ENCODE measurements around the gene CRB3. TPM values are rescaled to one million over a fixed set of nuclear protein-coding genes. Genes with fewer than 3 reads are reported as not detected.

Gene CRB3
- total RNA-seq, 2 experiments from 2014 or later, result 1.2 to 2.9 TPM

DNA sequence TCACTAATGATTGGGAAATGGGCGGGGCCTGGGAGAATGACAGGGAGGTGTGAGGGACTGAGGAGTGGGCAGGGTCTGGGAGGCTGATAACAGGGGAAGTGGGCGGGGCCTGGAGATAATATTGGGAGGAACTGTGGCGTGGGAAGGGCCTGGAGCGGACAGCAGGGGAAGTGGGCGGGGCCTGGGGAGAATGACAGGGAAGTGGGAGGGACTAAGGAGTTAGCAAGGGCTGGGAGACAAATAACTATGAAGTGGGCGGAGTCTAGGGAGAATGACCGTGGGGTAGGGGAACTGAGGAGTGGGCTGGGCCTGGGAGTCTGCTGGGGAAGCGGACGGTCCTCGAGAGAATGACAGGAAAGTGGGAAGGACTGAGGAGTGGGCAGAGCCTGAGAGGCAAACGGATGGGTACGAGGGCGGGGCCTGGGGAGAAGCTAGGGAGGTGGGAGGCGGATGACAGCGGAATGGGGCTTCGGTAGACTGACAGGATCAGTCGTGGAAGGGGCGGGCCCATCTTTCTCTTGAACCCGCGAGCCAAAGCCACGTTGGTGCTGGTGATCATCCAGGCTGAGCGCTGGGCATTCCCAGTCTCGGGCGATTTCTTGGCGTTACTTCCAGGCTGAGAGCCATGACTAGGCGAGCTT lies 52.1 kb downstream of the CRB3 start:
- Histone ChIP-seq H3K9me2 (ENCODE audit: insufficient read depth, low read length) (no peaks in the 10 kb centered on the region), H3K4me3 (ENCODE audit: low read depth, low read length, poor library complexity, severe bottlenecking) (peak overlapping the region; percentile 70), H2AFZ (ENCODE audit: low read length) (peak overlapping the region; percentile 51), H4K20me1 (ENCODE audit: insufficient read depth, low read length) (no peaks in the 10 kb centered on the region), H3K27ac (ENCODE audit: low read depth, low read length, poor library complexity, severe bottlenecking) (peak overlapping the region; percentile 90), H3K9me3 (ENCODE audit: low read length) (no peaks in the 10 kb centered on the region), H3K4me2 (ENCODE audit: low read length) (peak overlapping the region; percentile 77), H3K36me3 (ENCODE audit: insufficient read depth, low read length) (no peaks in the 10 kb centered on the region), H3K4me1 (ENCODE audit: insufficient read depth, low read length, poor library complexity, severe bottlenecking) (peaks cover 46% of the 10 kb centered on the region), H3K79me2 (ENCODE audit: insufficient read depth, low read depth, low read length) (no peaks in the 10 kb centered on the region)
- intact Hi-C loops (cut with micrococcal nuclease; ENCODE audit: unreplicated experiment), result loop anchor here (1.0 to 2.0 kb wide), 5 partner anchors 74 to 347 kb away; partner anchors contain the start of gene GPR108
- ChIA-PET CTCF (ENCODE audit: unreplicated experiment) (no interaction called here), POLR2A (interaction anchor here (0.6 to 1.4 kb wide), 5 partner anchors 15 to 114 kb away, joined by 3 to 4 read pairs (median 4); partner anchors contain the start of gene TNFSF9)
- peak; percentile 96 for DNase-seq (ENCODE audit: low spot score)
- no TSS peak for BruUV-seq (replicated peaks)
- TF ChIP-seq CTCF (conservative IDR thresholded peaks at IDR 0.05; ENCODE audit: low read length) (no peak), EZH2phosphoT487 (IDR thresholded peaks at IDR 0.05; ENCODE audit: borderline replicate concordance, low read depth, low read length) (no peak)

Small RNAs within 50 kb of the gene (microRNA-seq; reads per million reads assigned to microRNA genes)
- gene MIR3940 (ENCODE audit: borderline replicate concordance), result 222 reads per million, percentile 69 among the genes with 10 or more reads in this experiment

Small RNAs within 50 kb of the gene (small RNA-seq; reads per million reads assigned to genes)
- not detected for gene AC010503.2

Other genes with a start within 250 kb of the CRB3 start
- 14.3 and 17.5 TPM in 2 replicates for gene MLLT1, start 184.3 kb upstream of the CRB3 start, total RNA-seq (2014; rRNA removed; shearing (Covaris generic))
- 55.5 and 56.0 TPM in 2 replicates for gene MLLT1, start 184.3 kb upstream of the CRB3 start, total RNA-seq (2022)
- gene ACER1, start 130.7 kb upstream of the CRB3 start, total RNA-seq (2014; rRNA removed; shearing (Covaris generic)), result not detected in 2 replicates
- gene ACER1, start 130.7 kb upstream of the CRB3 start, total RNA-seq (2022), result not detected in 2 replicates
- gene CLPP, start 102.7 kb upstream of the CRB3 start, total RNA-seq (2014; rRNA removed; shearing (Covaris generic)), result 73.5 and 115 TPM in 2 replicates
- gene CLPP, start 102.7 kb upstream of the CRB3 start, total RNA-seq (2022), result 114 and 124 TPM in 2 replicates
- gene ALKBH7, start 91.5 kb upstream of the CRB3 start, total RNA-seq (2014; rRNA removed; shearing (Covaris generic)), result 35.8 and 61.0 TPM in 2 replicates
- gene ALKBH7, start 91.5 kb upstream of the CRB3 start, total RNA-seq (2022), result 74.2 and 75.9 TPM in 2 replicates
- gene PSPN, start 88.3 kb upstream of the CRB3 start, total RNA-seq (2014; rRNA removed; shearing (Covaris generic)), result 1.4 and 1.6 TPM in 2 replicates
- 2.1 and 2.9 TPM in 2 replicates for gene PSPN, start 88.3 kb upstream of the CRB3 start, total RNA-seq (2022)
- gene GTF2F1, start 71.1 kb upstream of the CRB3 start, total RNA-seq (2014; rRNA removed; shearing (Covaris generic)), result 31.1 and 44.4 TPM in 2 replicates
- gene GTF2F1, start 71.1 kb upstream of the CRB3 start, total RNA-seq (2022), result 43.2 and 47.7 TPM in 2 replicates
- 255 and 271 TPM in 2 replicates for gene KHSRP, start 39.5 kb upstream of the CRB3 start, total RNA-seq (2014; rRNA removed; shearing (Covaris generic))
- 468 and 499 TPM in 2 replicates for gene KHSRP, start 39.5 kb upstream of the CRB3 start, total RNA-seq (2022)
- gene SLC25A41, start 30.5 kb upstream of the CRB3 start, total RNA-seq (2014; rRNA removed; shearing (Covaris generic)), result not detected in 2 replicates
- not detected in 2 replicates for gene SLC25A41, start 30.5 kb upstream of the CRB3 start, total RNA-seq (2022)
- gene SLC25A23, start 4.5 kb upstream of the CRB3 start, total RNA-seq (2014; rRNA removed; shearing (Covaris generic)), result 48.4 and 50.9 TPM in 2 replicates
- 65.5 and 65.7 TPM in 2 replicates for gene SLC25A23, start 4.5 kb upstream of the CRB3 start, total RNA-seq (2022)
- 40.9 and 41.8 TPM in 2 replicates for gene DENND1C, start 17.5 kb downstream of the CRB3 start, total RNA-seq (2014; rRNA removed; shearing (Covaris generic))
- gene DENND1C, start 17.5 kb downstream of the CRB3 start, total RNA-seq (2022), result 68.3 and 76.1 TPM in 2 replicates
- gene TUBB4A, start 38.0 kb downstream of the CRB3 start, total RNA-seq (2014; rRNA removed; shearing (Covaris generic)), result 9.7 and 14.4 TPM in 2 replicates
- 12.6 and 16.0 TPM in 2 replicates for gene TUBB4A, start 38.0 kb downstream of the CRB3 start, total RNA-seq (2022)
- gene TNFSF9, start 66.8 kb downstream of the CRB3 start, total RNA-seq (2014; rRNA removed; shearing (Covaris generic)), result 18.1 and 22.3 TPM in 2 replicates
- 16.1 and 20.9 TPM in 2 replicates for gene TNFSF9, start 66.8 kb downstream of the CRB3 start, total RNA-seq (2022)
- 111 and 165 TPM in 2 replicates for gene CD70, start 126.9 kb downstream of the CRB3 start, total RNA-seq (2014; rRNA removed; shearing (Covaris generic))
- 80.5 and 88.2 TPM in 2 replicates for gene CD70, start 126.9 kb downstream of the CRB3 start, total RNA-seq (2022)
- gene TNFSF14, start 205.9 kb downstream of the CRB3 start, total RNA-seq (2014; rRNA removed; shearing (Covaris generic)), result 0.05 TPM in 1 of 2 replicates, not detected in the other
- not detected in 2 replicates for gene TNFSF14, start 205.9 kb downstream of the CRB3 start, total RNA-seq (2022)

Data from OCI-LY7 (cell line).